OCI-LY1 (cell line): ENCODE measurements around the gene SNPH.

Experiments
- CTCF ChIP-seq: fragments of 200-600 bp; sonication (generic), shearing (Covaris generic); IDR thresholded peaks from 2 replicates; pipeline ENCODE4 v1.5.1; 2017; ENCODE audit warnings: mild to moderate bottlenecking, antibody characterized with exemption, low read length, moderate library complexity, mixed read lengths
- EZH2 ChIP-seq: fragments of 200-600 bp; sonication (generic), shearing (Covaris generic); IDR thresholded peaks from 2 replicates; pipeline ENCODE4 v1.8.0; 2017; ENCODE audit warnings: borderline replicate concordance, mixed run types, mild to moderate bottlenecking, antibody characterized with exemption, low read length, moderate library complexity, mixed read lengths

GRCh38 chr20:1312308-1312707, 46.2 kb downstream of the SNPH start:
- TF ChIP-seq CTCF (no peak), EZH2 (no peak)
